WERI-Rb-1 (cell line): ENCODE data around the gene ATXN3.

Experiments
- DNase-seq: peaks from one replicate; pipeline ENCODE4 v3.0.0-alpha.2; 2020
- H3K27ac ChIP-seq: fragments of 250-450 bp; sonication (Bioruptor Pico); 2 replicates; pipeline ENCODE4 v1.5.1; 2020; ENCODE audit warnings: mild to moderate bottlenecking, moderate library complexity
- H3K27me3 ChIP-seq: fragments of 250-450 bp; sonication (Bioruptor Pico); 2 replicates; pipeline ENCODE4 v1.5.1; 2021; ENCODE audit warnings: mild to moderate bottlenecking, low read depth, moderate library complexity; ENCODE audit not compliant: insufficient read depth, severe bottlenecking
- H3K36me3 ChIP-seq: fragments of 250-450 bp; sonication (Bioruptor Pico); 2 replicates; pipeline ENCODE4 v1.5.1; 2020; ENCODE audit warnings: mild to moderate bottlenecking, moderate library complexity
- H3K4me3 ChIP-seq: 2 replicates; pipeline ENCODE4 v1.5.1; 2011; ENCODE audit warnings: low read depth, mild to moderate bottlenecking, control low read depth, low read length
- H3K9me3 ChIP-seq: fragments of 250-450 bp; sonication (Bioruptor Pico); 2 replicates; pipeline ENCODE4 v1.5.1; 2021; ENCODE audit warnings: mild to moderate bottlenecking, moderate library complexity; ENCODE audit not compliant: severe bottlenecking
- CTCF ChIP-seq: IDR thresholded peaks from 2 replicates; pipeline ENCODE4 v1.5.1; 2011; ENCODE audit warnings: low read depth, mild to moderate bottlenecking, control low read depth, inconsistent platforms, low read length

Gene ATXN3

GRCh38 chr14:92014040-92014439 is 92.3 kb downstream of the ATXN3 start:
- Histone ChIP-seq H3K9me3 (no peaks in the 10 kb centered on the region), H3K36me3 (peaks cover 44% of the 10 kb centered on the region), H3K4me3 (no peak overlapping the region), H3K27ac (no peak overlapping the region), H3K27me3 (no peaks in the 10 kb centered on the region)
- TF ChIP-seq CTCF = no peak
- no peak for DNase-seq

GRCh38 chr14:92012121-92012748 is 94.1 kb downstream of the ATXN3 start:
- H3K27me3 ChIP-seq = no peaks in the 10 kb centered on the region
- no peak for TF ChIP-seq CTCF
- no peak overlapping the region for H3K4me3 ChIP-seq
- no peak overlapping the region for H3K27ac ChIP-seq
- DNase-seq = no peak
- H3K36me3 ChIP-seq = peaks cover 45% of the 10 kb centered on the region
- H3K9me3 ChIP-seq = no peaks in the 10 kb centered on the region

- H3K36me3 ChIP-seq = peaks cover 43% of the 10 kb centered on the region
- no peak overlapping the region for H3K4me3 ChIP-seq
- no peaks in the 10 kb centered on the region for H3K9me3 ChIP-seq
- no peaks in the 10 kb centered on the region for H3K27me3 ChIP-seq
- DNase-seq = no peak
- no peak overlapping the region for H3K27ac ChIP-seq
- no peak for TF ChIP-seq CTCF
Measured at GRCh38 chr14:92010644-92011043, 95.7 kb downstream of the ATXN3 start.

GRCh38 chr14:92009604-92010003 is 96.8 kb downstream of the ATXN3 start:
- Histone ChIP-seq H3K36me3 (peaks cover 37% of the 10 kb centered on the region), H3K27ac (no peak overlapping the region), H3K9me3 (no peaks in the 10 kb centered on the region), H3K4me3 (no peak overlapping the region), H3K27me3 (no peaks in the 10 kb centered on the region)
- no peak for TF ChIP-seq CTCF
- DNase-seq = no peak
